ENCODE measurements around the gene PGAM5.
"Not testable (repeated sequence)": the region's sequence is repeated elsewhere in the genome, so short reads cannot be mapped to it uniquely, and the experiment has no call there.

PGAM5 gene

DNA sequence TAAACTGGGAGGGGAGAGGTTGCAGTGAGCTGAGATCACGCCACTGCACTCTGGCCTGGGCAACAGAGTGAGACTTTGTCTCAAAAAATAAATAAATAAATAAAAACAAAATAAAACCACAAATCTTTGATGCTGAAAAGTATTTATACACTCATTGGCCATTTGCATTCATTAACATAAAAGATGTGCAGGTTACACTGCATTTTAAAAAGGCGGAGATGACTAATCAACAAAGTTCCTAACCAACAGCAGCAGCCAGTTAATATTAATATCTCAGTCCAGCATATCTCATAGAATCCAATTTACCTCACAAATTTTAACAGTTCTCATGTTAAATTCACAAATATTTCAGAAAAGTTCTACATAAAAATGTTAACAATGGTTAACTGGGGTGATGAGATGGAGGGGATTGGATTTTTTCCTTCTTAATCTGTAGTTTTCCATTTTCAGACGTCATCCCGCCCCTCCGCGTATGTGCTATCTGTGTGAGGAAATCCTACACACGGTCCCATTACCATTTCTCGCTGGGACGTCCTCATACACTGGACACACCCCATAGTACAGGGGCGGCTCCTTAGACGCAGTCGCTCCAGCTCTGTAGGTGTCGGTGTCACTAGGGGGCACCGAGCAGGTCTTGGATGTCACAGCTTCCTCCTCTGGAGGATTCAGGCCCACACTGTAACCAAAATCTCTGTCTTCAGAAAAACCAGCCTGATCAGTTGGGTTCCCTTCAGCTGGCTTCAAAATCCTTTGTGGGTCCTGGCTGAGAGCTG, 43.7 kb downstream of the PGAM5 start:
- DNase-seq: peak; percentile 63

DNA sequence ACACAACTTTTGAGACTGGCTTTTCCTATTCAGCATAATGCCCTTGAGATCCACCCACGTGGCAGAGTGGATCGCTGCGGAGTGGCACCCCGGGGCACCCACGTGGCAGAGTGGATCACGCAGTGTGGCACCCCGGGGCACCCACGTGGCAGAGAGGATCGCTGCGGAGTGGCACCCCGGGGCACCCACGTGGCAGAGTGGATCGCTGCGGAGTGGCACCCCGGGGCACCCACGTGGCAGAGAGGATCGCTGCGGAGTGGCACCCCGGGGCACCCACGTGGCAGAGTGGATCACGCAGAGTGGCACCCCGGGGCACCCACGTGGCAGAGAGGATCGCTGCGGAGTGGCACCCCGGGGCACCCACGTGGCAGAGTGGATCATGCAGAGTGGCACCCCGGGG, 48.2 kb downstream of the PGAM5 start:
- not testable (repeated sequence) for DNase-seq

DNA sequence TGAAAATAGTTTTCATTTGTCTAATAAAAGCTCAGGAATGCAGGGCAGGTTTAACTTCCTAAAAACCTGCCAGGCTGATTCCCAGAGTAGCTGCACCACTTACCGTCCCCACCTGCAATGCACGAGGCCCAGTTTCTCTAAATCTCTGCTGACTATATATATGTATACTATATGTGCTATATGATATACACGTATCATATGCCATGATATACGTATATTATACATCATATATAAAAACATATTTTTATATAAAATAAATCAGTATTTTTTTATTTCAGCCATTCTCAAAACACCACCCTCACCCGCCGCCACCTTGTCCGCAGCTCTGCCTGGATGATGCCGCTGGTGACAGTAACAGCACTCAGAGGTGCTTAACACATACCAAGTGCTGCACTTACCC, 48.7 kb downstream of the PGAM5 start:
- no peak for DNase-seq

DNA sequence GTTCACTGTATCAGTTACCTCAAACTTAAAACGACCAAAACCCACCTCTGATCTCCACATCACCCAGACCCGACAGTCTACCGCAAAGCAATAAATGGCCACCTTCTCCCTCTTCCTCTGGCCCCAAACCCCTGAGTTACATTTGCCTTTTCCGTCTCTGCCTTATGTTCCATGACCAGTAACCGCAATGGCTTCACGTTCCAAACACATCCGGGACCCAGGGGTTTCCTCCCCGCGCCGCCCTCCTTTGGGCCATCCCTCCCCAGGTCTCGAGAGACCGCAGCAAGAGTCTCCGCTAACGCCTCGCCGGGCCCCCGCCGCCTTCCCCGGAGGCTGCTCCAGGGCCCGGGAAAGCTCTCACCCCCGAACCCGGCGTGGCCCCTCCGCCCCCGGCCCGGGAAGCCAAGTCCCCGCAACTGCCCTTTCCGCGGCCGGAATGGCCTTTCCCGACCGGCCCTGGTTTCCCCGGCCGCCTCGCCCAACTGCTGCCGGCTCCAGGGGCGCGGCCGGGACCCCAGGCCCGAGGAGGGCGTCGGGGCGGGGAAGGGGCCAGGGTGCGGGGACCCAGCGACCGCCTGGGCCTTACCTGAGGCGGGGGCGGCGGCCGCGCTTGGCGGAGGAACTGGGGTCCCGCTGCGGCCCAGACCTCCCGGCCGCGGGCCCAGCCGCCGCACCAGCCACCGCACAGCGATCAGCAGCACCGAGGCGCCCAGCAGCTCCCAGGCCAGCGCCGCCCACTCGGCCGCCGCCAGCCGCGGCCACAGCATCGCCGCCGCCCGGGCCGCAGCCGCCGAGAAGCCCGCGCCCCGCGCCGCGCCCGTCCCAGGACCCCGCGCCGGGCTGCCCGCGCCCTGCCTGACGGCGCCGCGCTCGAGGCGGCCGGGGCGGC, 50.6 kb downstream of the PGAM5 start, which contains the start of gene ANKLE2:
TSS of gene ANKLE2 (minus strand) at position 801 of the 889 bp plus-strand sequence. CDS start at position 767, 34 bp downstream.
- DNase-seq: peak; percentile 85

DNA sequence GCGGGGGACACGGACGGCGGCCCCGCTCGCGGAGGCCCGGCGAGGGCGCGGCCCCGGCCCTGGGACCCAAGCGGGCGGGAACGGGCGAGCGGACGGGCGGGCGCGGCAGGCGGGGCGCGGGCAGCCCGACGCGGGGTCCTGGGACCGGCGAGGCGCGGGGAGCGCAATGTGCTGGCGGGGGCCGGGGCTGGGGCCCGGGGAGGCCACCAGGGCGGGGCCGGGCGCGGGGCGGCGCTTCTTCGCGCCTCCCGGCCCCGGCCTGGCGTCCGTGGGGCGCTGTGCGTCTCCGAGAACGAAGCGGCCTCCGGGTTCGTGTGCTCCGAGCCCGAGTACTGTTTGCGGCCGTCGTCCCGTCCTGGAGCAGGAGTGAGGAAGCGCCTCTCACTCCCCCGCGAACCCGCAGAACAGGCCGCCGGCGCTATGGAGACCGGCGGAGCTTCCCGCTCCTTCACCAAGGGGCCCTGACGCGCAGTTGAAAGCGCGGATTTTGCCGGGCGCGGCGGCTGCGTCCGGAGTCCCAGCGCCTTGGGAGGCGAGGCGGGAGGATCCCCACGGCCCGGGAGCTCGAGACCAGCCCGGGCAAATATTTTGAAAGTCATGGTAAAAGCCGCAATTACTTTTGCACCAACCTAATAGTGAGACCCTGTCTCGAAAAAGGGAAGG, 51.4 kb downstream of the PGAM5 start:
- DNase-seq: peak; percentile 96

DNA sequence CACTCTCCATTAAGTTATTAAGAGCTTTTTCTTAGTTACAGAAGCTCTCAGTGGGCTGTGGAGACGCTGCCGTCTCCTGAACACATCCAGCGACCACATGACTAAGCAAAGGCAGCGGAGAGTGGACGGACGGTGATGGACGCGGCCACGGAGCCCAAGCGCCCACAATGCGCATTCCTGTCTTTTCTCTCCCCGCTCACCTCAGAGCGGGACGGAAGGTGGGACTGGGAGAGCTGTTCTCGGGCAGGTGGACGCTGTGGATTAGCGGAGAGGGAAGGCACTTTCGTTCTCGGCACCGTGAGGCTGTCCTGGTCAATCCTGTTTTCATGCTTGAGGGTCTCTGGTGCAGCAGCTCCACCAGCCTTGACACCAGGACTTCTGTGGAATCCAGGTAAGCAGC, 53.6 kb downstream of the PGAM5 start:
- DNase-seq: no peak

DNA sequence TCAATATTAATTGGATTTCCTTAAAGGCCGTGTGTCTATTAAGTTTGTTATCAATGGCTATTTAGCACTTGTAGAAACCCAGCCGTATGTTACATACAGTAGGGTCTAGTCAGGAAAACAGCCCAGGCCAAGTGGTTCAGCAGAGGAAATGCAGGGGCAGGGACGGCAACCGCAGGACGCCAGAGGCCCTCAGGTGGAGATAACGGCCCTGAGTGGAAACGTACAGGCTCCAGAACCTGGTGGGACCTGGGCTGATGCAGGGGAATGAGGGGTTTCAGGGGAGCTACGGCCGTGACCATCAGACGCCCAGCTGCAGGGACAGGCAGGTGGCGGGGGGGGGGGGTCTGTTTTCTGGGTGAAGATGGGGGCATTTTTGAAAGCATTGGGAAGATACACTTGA, 54.7 kb downstream of the PGAM5 start:
- DNase-seq: peak; percentile 30

DNA sequence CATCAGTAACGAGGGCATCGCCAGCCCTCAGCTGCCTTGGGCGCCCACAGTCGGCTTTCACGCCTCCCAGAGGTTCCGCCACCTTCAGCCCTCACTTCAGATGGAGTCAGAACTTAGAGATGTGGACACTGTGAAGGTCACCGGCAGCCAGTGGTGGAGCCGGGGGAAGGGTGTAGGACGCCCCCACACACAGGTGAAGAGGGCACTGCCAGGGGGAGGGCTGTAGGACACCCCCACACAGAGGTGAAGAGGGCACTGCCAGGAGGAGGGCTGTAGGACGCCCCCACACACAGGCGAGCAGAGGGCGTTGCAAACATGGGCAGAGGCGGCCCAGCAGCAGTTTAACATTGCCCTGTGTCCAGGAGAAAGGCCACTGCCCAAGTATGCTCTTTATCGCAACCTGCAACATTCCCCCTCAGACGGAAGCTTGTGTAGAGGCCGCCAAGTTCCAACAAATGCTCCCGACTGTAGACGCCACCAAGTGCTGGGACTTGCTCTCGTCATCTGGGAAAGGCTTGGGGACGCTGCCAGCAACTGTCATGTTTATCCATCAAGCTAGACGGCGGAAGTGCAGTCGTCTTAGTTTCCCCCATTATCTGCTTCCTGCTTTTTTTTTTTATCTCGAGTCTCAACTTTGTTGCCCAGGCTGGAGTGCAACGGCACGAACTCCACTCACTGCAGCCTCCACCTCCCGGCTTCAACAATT, 55.9 kb downstream of the PGAM5 start:
- DNase-seq: peak; percentile 69

DNA sequence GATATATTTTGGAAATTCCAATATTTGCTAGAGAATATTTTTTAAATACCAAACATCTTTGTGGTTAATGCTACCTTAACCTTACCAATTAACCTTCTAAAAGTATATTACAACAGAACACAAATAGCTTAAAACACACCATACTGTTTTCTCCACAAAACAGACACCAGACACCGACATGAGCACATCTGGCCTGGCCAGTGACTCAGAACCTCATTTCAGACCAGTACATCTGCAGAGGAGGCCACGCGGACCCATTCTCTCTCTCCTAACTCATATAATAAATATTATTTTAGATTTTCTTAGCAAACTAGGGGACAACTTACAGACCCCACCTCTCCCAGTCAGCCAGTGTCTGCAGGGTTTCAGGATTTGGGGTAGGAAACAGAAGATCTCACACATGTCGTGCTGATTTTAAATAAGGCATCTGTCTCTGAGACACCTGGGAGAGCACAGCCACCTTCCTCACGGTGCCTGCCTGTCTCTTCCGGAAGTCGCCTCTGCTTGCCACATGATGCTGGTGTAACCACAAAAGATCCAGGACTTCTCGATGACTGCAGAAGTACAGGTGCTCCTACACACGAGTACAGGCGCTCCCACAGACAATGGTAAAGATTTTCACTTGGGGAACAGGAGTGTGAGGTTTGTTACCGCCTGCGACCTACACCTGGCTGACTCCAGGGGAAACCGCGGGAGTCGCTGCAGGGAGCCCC, 60.6 kb downstream of the PGAM5 start:
- DNase-seq: peak; percentile 22

Measured in hematopoietic multipotent progenitor cell treated with erythropoietin and hydrocortisone succinate and interleukin-3 and kit ligand, for 4 days (in vitro differentiated cells).